BJ (cell line): Measurements from ENCODE around the gene DRAXIN. TPM values are rescaled to one million over a fixed set of nuclear protein-coding genes. Genes with fewer than 3 reads are reported as not detected.

Experiments used
- CTCF ChIA-PET: fragments of 350-600 bp; formaldehyde crosslinking; extraction: SDS; loops from one replicate; lab custom pipeline; 2021; ENCODE audit warnings: antibody characterized with exemption, inconsistent platforms; lab: Yijun Ruan, JAX
- POLR2A ChIA-PET: fragments of 300-600 bp; sonication (Branson Sonifier 250); formaldehyde crosslinking; extraction: SDS; loops from one replicate; lab custom pipeline; 2021; ENCODE audit warnings: antibody characterized with exemption; lab: Charles Lee
- DNase-seq: peaks from one replicate; pipeline ENCODE4 v3.0.0-alpha.2; 2011; ENCODE audit warnings: low read depth
- H3K27me3 ChIP-seq: 2 replicates; pipeline ENCODE4 v1.6.0; 2011; ENCODE audit warnings: low read length; ENCODE audit not compliant: control insufficient read depth, insufficient read depth
- H3K36me3 ChIP-seq: 2 replicates; pipeline ENCODE4 v1.5.1; 2011; ENCODE audit warnings: low read length; ENCODE audit not compliant: control insufficient read depth, insufficient read depth
- H3K4me3 ChIP-seq: 2 replicates; pipeline ENCODE4 v1.5.1; 2011; ENCODE audit warnings: low read depth, mild to moderate bottlenecking, control low read depth, low read length
- CTCF ChIP-seq: IDR thresholded peaks from 2 replicates; pipeline ENCODE4 v1.5.1; 2011; ENCODE audit warnings: low read depth, mild to moderate bottlenecking, control low read depth, inconsistent platforms, low read length, moderate library complexity; ENCODE audit not compliant: insufficient read depth
- polyA plus RNA-seq: library from polyadenylated mRNA; depleted of rRNA; stranded (reverse); fragments of >200 nt; gene quantifications from 2 replicates; pipeline ENCODE4 v1.2.3, GENCODE V29; 2011

DRAXIN gene
- polyA plus RNA-seq, 1 experiment: 0.01 TPM

DNA sequence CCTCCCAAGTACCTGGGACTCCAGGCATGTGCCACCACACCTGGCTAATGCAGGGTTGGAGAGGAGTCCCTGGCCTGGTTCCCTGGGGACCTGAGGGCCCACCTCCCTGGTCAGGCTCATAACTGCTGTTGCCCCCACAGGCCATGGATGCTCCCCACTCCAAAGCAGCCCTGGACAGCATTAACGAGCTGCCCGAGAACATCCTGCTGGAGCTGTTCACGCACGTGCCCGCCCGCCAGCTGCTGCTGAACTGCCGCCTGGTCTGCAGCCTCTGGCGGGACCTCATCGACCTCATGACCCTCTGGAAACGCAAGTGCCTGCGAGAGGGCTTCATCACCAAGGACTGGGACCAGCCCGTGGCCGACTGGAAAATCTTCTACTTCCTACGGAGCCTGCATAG lies 23.0 kb upstream of the DRAXIN start:
- ChIA-PET CTCF (interaction anchor here (0.6 to 1.2 kb wide), 2 partner anchors 51 to 871 kb away, joined by 3 read pairs; no protein-coding TSS in a partner anchor), POLR2A (no interaction called here)
- Histone ChIP-seq H3K27me3 (no peaks in the 10 kb centered on the region), H3K4me3 (no peak overlapping the region), H3K36me3 (peaks cover 5% of the 10 kb centered on the region)
- TF ChIP-seq CTCF: no peak
- no peak for DNase-seq

GRCh38 chr1:11670747-11671146 lies 20.8 kb upstream of the DRAXIN start:
- Histone ChIP-seq H3K27me3 (no peaks in the 10 kb centered on the region), H3K36me3 (peaks cover 14% of the 10 kb centered on the region), H3K4me3 (no peak overlapping the region)
- no peak for DNase-seq
- ChIA-PET CTCF (no interaction called here), POLR2A (no interaction called here)
- no peak for TF ChIP-seq CTCF

- no peak for TF ChIP-seq CTCF
- DNase-seq: no peak
- no peak overlapping the region for H3K4me3 ChIP-seq
- ChIA-PET CTCF (no interaction called here), POLR2A (no interaction called here)
- no peaks in the 10 kb centered on the region for H3K27me3 ChIP-seq
- peaks cover 17% of the 10 kb centered on the region for H3K36me3 ChIP-seq
Observed at GRCh38 chr1:11671205-11671543, 20.3 kb upstream of the DRAXIN start.

DNA sequence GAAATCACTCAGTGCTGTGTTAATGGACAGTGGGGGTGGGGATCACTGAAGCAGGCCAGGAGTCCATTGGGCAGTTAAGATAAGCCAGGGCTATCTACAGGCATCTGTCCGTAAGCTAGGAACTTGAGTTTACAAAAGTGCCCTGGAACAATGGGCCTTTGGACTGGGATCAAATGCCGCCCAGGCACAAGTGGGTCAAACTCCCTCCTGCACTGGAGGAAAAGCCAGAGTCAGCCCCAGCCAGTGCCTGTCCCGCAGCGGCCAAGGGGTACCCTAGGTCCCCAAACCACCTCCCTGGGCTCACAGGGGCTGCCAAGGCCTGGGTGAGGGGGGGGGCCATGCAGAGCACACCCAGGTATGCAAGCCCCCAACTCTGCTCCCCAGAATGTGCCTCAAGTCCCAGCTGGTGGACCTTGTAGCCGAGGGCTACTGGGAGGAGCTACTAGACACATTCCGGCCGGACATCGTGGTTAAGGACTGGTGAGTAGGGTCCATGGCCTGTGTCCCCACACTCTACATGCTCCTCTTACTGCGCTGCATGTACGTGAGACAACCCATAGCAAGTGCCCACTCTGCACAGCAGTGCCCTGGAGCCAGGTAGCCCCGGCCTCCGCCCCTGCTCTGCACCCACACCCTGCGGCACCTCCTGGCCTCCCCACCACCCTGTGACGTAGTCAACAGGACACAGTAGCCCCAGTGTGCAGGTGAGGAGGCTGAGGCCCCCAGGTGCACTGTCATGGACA lies 19.8 kb upstream of the DRAXIN start:
- no peak for TF ChIP-seq CTCF
- H3K27me3 ChIP-seq: no peaks in the 10 kb centered on the region
- POLR2A ChIA-PET: no interaction called here
- DNase-seq: no peak
- CTCF ChIA-PET: interaction anchor here (1.0 to 2.5 kb wide), 3 partner anchors 8 to 40 kb away, joined by 5 to 11 read pairs (median 5); partner anchors contain the start of gene FBXO6
- H3K36me3 ChIP-seq: peaks cover 20% of the 10 kb centered on the region
- no peak overlapping the region for H3K4me3 ChIP-seq

DNA sequence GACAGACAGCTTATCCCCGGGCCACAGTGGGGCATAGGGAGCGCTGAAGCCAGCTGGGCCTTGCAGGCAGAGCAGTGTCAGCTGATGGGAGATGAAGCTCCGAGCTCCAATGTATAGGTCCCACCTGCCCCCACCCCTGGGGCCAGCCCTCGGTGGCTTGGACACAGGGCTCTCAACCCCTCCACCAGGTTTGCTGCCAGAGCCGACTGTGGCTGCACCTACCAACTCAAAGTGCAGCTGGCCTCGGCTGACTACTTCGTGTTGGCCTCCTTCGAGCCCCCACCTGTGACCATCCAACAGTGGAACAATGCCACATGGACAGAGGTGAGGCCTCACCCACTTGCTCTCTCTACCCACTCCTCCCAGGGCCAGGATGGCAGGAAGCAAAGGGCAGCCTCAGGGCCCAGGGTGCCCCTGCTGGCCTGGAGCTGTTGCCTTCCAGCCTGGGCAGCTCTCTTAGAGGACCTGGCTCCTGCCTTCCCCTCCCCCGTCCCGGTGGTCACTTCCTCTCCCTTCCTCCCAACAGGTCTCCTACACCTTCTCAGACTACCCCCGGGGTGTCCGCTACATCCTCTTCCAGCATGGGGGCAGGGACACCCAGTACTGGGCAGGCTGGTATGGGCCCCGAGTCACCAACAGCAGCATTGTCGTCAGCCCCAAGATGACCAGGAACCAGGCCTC lies 18.3 kb upstream of the DRAXIN start:
- no peak for DNase-seq
- Histone ChIP-seq H3K4me3 (no peak overlapping the region), H3K27me3 (no peaks in the 10 kb centered on the region), H3K36me3 (peaks cover 22% of the 10 kb centered on the region)
- no peak for TF ChIP-seq CTCF
- ChIA-PET CTCF (interaction anchor here (2.2 to 2.5 kb wide), 3 partner anchors 9 to 46 kb away, joined by 5 to 11 read pairs (median 8); partner anchors contain the start of gene FBXO6), POLR2A (no interaction called here)
